Measurements from ENCODE around the gene ATP6V0A1. TPM values are rescaled to one million over a fixed set of nuclear protein-coding genes. Genes with fewer than 3 reads are reported as not detected.
A peak's percentile ranks its signal among the peaks of the same experiment; 100 is the strongest.
"Not testable (repeated sequence)": the region's sequence is repeated elsewhere in the genome, so short reads cannot be mapped to it uniquely, and the experiment has no call there.

The ATP6V0A1 gene
- total RNA-seq, 2 donors from 2014 or later = 77.6 to 93.0 TPM

DNA sequence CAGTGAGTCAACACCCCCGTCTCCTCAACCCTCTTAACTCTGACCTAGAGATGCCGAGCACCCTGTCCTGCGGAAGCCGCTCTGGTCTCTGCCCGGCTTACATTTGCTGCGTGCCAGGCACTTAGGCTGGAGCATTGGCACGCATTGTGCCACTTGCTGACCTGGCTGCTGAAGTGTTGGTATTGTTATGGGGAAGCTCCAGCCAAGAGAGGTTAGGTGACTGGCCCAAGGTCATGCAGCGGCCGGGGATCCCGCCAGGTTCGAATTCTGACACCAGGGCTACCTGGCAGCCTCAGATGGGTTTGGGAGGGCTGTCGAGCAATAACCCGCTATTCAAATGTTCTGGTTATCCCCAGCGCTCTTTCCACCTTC, 89.0 kb downstream of the ATP6V0A1 start:
- Histone ChIP-seq H3K27ac (no peak overlapping the region), H3K4me3 (peak overlapping the region; percentile 42), H3K4me1 (no peaks in the 10 kb centered on the region), H3K36me3 (no peaks in the 10 kb centered on the region), H3K9me3 (no peaks in the 10 kb centered on the region), H3K9ac (ENCODE audit: low read depth in 2 of 2, low read length in 2 of 2) (peak overlapping the region in 1 of 2 donors; percentile 26), H3K27me3 (no peaks in the 10 kb centered on the region)
- TF ChIP-seq, protein P1, sequence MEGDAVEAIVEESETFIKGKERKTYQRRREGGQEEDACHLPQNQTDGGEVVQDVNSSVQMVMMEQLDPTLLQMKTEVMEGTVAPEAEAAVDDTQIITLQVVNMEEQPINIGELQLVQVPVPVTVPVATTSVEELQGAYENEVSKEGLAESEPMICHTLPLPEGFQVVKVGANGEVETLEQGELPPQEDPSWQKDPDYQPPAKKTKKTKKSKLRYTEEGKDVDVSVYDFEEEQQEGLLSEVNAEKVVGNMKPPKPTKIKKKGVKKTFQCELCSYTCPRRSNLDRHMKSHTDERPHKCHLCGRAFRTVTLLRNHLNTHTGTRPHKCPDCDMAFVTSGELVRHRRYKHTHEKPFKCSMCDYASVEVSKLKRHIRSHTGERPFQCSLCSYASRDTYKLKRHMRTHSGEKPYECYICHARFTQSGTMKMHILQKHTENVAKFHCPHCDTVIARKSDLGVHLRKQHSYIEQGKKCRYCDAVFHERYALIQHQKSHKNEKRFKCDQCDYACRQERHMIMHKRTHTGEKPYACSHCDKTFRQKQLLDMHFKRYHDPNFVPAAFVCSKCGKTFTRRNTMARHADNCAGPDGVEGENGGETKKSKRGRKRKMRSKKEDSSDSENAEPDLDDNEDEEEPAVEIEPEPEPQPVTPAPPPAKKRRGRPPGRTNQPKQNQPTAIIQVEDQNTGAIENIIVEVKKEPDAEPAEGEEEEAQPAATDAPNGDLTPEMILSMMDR (IDR thresholded peaks at IDR 0.05) = no peak
- intact Hi-C loops (cut with DNase I) = no loop called here
- DNase-seq = no peak

DNA sequence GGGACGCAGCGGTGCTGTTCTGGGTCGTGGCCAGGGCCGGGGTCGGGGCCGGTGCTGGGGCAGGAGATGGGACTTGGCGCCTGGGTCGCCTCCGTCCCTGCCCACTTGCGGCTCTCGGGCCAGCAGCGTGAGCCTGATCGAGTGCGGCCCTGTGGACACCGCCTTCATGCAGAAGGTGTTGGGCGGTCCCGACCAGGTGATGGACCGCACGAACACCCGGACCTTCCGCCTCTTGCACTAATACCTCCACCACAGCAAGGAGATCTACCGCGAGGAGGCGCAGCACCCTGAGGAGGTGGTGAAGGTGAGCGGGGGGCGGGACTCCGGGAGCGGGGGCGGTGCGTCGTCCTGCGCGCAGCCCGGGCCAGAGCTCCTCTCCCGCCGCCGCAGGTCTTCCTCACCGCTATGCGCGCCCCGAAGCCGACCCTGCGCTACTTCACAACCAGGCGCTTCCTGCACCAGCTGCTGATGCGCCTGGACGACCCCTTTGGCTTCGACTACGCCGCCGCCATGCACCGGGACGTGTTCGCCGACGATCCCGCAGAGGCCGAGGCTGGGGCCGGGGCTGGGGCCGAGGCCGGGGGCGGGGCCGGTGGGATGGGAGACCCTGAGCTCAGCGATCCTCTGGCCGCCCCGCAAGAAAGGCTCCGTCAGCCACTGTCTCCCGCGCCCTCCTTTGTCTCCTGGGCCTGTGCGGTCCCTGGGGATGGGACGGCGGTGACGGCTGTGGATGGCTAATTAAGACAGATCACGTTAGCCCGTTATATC, 89.6 kb downstream of the ATP6V0A1 start:
- intact Hi-C loops (cut with DNase I) = no loop called here
- Histone ChIP-seq H3K9me3 (no peaks in the 10 kb centered on the region), H3K36me3 (no peaks in the 10 kb centered on the region), H3K4me3 (peak overlapping the region; percentile 42), H3K9ac (ENCODE audit: low read depth in 2 of 2, low read length in 2 of 2) (peak overlapping the region; percentile 9 to 26), H3K27me3 (no peaks in the 10 kb centered on the region), H3K27ac (no peak overlapping the region), H3K4me1 (no peaks in the 10 kb centered on the region)
- TF ChIP-seq, protein P1 (IDR thresholded peaks at IDR 0.05) = peak; percentile 32
- peak; percentile 93 for DNase-seq

DNA sequence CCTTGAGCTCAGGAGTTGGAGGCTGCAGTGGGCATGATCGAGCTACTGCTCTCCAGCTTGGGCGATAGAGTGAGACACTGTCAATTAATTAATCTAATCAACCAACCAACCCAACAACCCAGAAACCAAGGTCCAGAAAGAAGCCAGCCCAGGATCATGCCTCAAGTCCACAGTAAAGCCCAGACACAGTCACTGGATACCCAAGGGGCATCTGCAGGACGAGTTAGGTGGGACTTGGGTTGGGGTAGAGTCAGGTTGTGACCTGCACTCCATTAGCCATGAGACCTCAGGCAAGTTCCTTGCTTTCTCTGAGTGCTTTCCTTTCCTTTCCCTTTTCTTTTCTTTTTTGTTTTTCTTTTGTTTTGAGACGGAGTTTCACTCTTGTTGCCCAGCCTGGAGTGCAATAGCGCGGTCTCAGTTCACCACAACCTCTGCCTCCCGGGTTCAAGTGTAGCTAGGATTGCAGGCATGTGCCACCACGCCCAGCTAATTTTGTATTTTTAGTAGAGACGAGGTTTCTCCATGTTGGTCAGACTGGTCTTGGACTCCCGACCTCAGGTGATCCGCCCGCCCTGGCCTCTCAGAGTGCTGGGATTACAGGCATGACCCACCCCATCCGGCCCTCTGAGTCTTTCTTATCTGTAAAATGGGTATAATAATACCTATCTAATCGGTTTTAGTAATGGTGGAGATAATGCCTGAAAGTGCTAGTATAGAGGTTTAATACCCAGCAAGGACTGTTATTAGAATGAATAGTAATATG, 90.5 kb downstream of the ATP6V0A1 start:
- H3K4me1 ChIP-seq = peaks cover 4% of the 10 kb centered on the region
- H3K27me3 ChIP-seq = no peaks in the 10 kb centered on the region
- DNase-seq = no peak
- TF ChIP-seq, protein P1 (IDR thresholded peaks at IDR 0.05) = no peak
- no peaks in the 10 kb centered on the region for H3K36me3 ChIP-seq
- no peak overlapping the region for H3K4me3 ChIP-seq
- H3K27ac ChIP-seq = no peak overlapping the region
- no peak overlapping the region for H3K9ac ChIP-seq (ENCODE audit: low read depth in 2 of 2, low read length in 2 of 2)
- no peaks in the 10 kb centered on the region for H3K9me3 ChIP-seq
- intact Hi-C loops (cut with DNase I) = no loop called here

DNA sequence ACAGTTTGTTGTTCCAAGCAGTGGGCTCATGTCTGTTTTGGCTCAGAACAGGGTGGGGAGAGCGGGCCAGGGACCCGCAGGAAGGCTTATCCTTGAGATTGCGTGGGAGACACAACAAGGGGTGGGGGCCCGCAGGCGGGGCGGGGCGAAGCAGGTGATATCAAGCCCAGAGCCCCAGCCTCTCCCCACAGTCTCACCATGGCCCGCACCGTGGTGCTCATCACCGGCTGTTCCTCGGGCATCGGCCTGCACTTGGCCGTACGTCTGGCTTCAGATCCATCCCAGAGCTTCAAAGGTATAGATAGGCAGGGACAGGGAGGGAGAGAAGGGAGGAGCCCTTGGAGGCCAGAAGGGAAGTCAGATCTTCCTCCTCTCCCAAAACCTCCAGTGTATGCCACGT, 94.1 kb downstream of the ATP6V0A1 start, which contains the start of gene HSD17B1:
Gene HSD17B1, plus strand, starts transcription at position 188 of the 400 bp plus-strand sequence. Its CDS starts 11 bp downstream, at position 199.
- H3K27me3 ChIP-seq; H3K27ac ChIP-seq; H3K9me3 ChIP-seq; DNase-seq; H3K4me1 ChIP-seq; intact Hi-C loops (cut with DNase I); H3K36me3 ChIP-seq: not testable (repeated sequence)
- Histone ChIP-seq H3K4me3 (peak within 1 kb of the TSS; percentile 73), H3K9ac (ENCODE audit: low read depth in 2 of 2, low read length in 2 of 2) (peak within 1 kb of the TSS; percentile 91 to 94)

DNA sequence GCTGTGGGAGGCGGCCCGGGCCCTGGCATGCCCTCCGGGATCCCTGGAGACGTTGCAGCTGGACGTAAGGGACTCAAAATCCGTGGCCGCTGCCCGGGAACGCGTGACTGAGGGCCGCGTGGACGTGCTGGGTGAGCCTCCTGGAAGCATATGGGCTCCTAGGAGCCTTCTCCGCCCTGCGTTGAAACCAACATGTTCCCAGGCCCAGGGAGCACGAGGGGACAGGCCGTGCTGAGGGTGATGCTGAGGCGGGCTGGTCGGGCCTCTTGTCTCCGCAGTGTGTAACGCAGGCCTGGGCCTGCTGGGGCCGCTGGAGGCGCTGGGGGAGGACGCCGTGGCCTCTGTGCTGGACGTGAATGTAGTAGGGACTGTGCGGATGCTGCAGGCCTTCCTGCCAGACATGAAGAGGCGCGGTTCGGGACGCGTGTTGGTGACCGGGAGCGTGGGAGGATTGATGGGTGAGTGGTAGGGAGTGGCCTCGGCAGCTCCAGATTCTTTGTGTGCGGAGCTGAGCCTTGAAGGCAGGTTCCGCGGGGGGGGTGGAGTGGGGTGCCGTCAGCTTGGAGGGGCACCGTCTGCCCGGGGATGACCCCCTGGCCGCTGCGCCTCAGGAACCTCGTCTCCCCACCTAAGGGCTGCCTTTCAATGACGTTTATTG, 94.6 kb downstream of the ATP6V0A1 start:
- DNase-seq = no peak
- TF ChIP-seq, protein P1 (IDR thresholded peaks at IDR 0.05) = no peak
- no peaks in the 10 kb centered on the region for H3K27me3 ChIP-seq

More for the DNA sequence above, 94.6 kb downstream of the ATP6V0A1 start:
- intact Hi-C loops (cut with DNase I) = no loop called here
- Histone ChIP-seq H3K4me1 (peaks cover 4% of the 10 kb centered on the region), H3K9ac (ENCODE audit: low read depth in 2 of 2, low read length in 2 of 2) (no peak overlapping the region), H3K27ac (no peak overlapping the region), H3K9me3 (no peaks in the 10 kb centered on the region), H3K36me3 (no peaks in the 10 kb centered on the region), H3K4me3 (no peak overlapping the region)

All from colonic mucosa (tissue), 4 donors.